ENCODE results near the gene ZNF195. TPM values are rescaled to one million over a fixed set of nuclear protein-coding genes. Genes with fewer than 3 reads are reported as not detected.
"Not testable (repeated sequence)": the region's sequence is repeated elsewhere in the genome, so short reads cannot be mapped to it uniquely, and the experiment has no call there.

The ZNF195 gene
- total and polyA plus RNA-seq, 10 donors, result 15.3 to 39.8 (median 28.3) TPM

GRCh38 chr11:3401052-3401451 lies 22.1 kb upstream of the ZNF195 start:
- H3K4me3 ChIP-seq; H3K4me1 ChIP-seq; intact Hi-C loops (cut with DNase I; ENCODE audit: low total_unique reads); H3K9me3 ChIP-seq; H3K27me3 ChIP-seq (replicated peaks in 1 of 7); DNase-seq; H3K27ac ChIP-seq; H3K36me3 ChIP-seq: not testable (repeated sequence)
- 65 to 87% (median 80%) methylated on average over 3 to 4 of the region's 4 CpGs for WGBS, 5 donors

- H3K9me3 ChIP-seq; DNase-seq; H3K27ac ChIP-seq; H3K4me3 ChIP-seq; H3K36me3 ChIP-seq; H3K27me3 ChIP-seq (replicated peaks in 1 of 7); H3K4me1 ChIP-seq; intact Hi-C loops (cut with DNase I; ENCODE audit: low total_unique reads): not testable (repeated sequence)
- 49 to 82% (median 73%) methylated on average over 3 of the region's 3 CpGs for WGBS, 5 donors
Observed at GRCh38 chr11:3398509-3398908, 19.6 kb upstream of the ZNF195 start.

- H3K27ac ChIP-seq; H3K36me3 ChIP-seq; DNase-seq; H3K9me3 ChIP-seq; H3K4me3 ChIP-seq; intact Hi-C loops (cut with DNase I; ENCODE audit: low total_unique reads); H3K4me1 ChIP-seq; H3K27me3 ChIP-seq (replicated peaks in 1 of 7): not testable (repeated sequence)
- WGBS, 5 donors, result 62 to 69% (median 64%) methylated on average over 4 of the region's 4 CpGs
Observed at GRCh38 chr11:3398106-3398505, 19.2 kb upstream of the ZNF195 start.

GRCh38 chr11:3397210-3397609 lies 18.3 kb upstream of the ZNF195 start:
- 82 to 94% (median 90%) methylated on average over 11 to 23 of the region's 23 CpGs for WGBS, 5 donors
- H3K4me3 ChIP-seq; DNase-seq; H3K4me1 ChIP-seq; H3K27ac ChIP-seq; H3K9me3 ChIP-seq; intact Hi-C loops (cut with DNase I; ENCODE audit: low total_unique reads); H3K27me3 ChIP-seq (replicated peaks in 1 of 7); H3K36me3 ChIP-seq: not testable (repeated sequence)

- H3K36me3 ChIP-seq; DNase-seq; H3K9me3 ChIP-seq; H3K4me3 ChIP-seq; H3K27me3 ChIP-seq (replicated peaks in 1 of 7); H3K27ac ChIP-seq; intact Hi-C loops (cut with DNase I; ENCODE audit: low total_unique reads); H3K4me1 ChIP-seq: not testable (repeated sequence)
- WGBS, 5 donors, result 86 to 94% (median 88%) methylated on average over 5 of the region's 5 CpGs
Observed at GRCh38 chr11:3395468-3395867, 16.5 kb upstream of the ZNF195 start.

- H3K36me3 ChIP-seq; H3K4me1 ChIP-seq; H3K4me3 ChIP-seq; H3K9me3 ChIP-seq; intact Hi-C loops (cut with DNase I; ENCODE audit: low total_unique reads); H3K27ac ChIP-seq; DNase-seq; H3K27me3 ChIP-seq (replicated peaks in 1 of 7): not testable (repeated sequence)
- WGBS, 5 donors, result 78 to 89% (median 84%) methylated on average over 10 of the region's 10 CpGs
Observed at GRCh38 chr11:3394956-3395355, 16.0 kb upstream of the ZNF195 start.

- H3K36me3 ChIP-seq; H3K4me3 ChIP-seq; H3K4me1 ChIP-seq; H3K27ac ChIP-seq; H3K9me3 ChIP-seq; DNase-seq; H3K27me3 ChIP-seq (replicated peaks in 1 of 7); intact Hi-C loops (cut with DNase I; ENCODE audit: low total_unique reads): not testable (repeated sequence)
- 70 to 82% (median 73%) methylated on average over 11 to 13 of the region's 13 CpGs for WGBS, 5 donors
Observed at GRCh38 chr11:3393450-3393849, 14.5 kb upstream of the ZNF195 start.

- Histone ChIP-seq H3K27me3 (replicated peaks in 1 of 7) (no peaks in the 10 kb centered on the region), H3K36me3 (no peaks in the 10 kb centered on the region), H3K27ac (no peak overlapping the region), H3K4me1 (peaks cover under 1 to 20% (median 16%) of the 10 kb centered on the region in 6 donors), H3K4me3 (no peak overlapping the region), H3K9me3 (peaks cover 0 to 11% (median 0%) of the 10 kb centered on the region in 8 donors)
- 77 to 91% (median 84%) methylated on average over 5 of the region's 5 CpGs for WGBS, 5 donors
- intact Hi-C loops (cut with DNase I; ENCODE audit: low total_unique reads), result no loop called here
- TF ChIP-seq POLR2A (IDR thresholded peaks at IDR 0.05) (no peak), CTCF (IDR thresholded peaks at IDR 0.05 in 8 of 11, conservative IDR thresholded peaks at IDR 0.05 in 3 of 11) (no peak), POLR2AphosphoS5 (IDR thresholded peaks at IDR 0.05) (no peak)
- DNase-seq, result no peak
Observed at GRCh38 chr11:3382613-3383285, 3.8 kb upstream of the ZNF195 start.
